GM21529 (cell line): ENCODE data around the gene NR4A1.

Experiments
- ATAC-seq: cut with Tn5 transposase; IDR thresholded peaks from one replicate; pipeline ENCODE4 v1.9.1; 2021; ENCODE audit not compliant: unreplicated experiment

Gene NR4A1

GRCh38 chr12:52057638-52058576 is 6.7 kb downstream of the NR4A1 start:
- no peak for ATAC-seq

- no peak for ATAC-seq
These were observed 7.6 kb downstream of the NR4A1 start for GRCh38 chr12:52058631-52059361.

- no peak for ATAC-seq
These were observed 8.6 kb downstream of the NR4A1 start for GRCh38 chr12:52059582-52060497.

GRCh38 chr12:52060498-52061177 is 9.4 kb downstream of the NR4A1 start:
- no peak for ATAC-seq

- ATAC-seq = no peak
These were observed 10.4 kb downstream of the NR4A1 start for GRCh38 chr12:52061470-52062166.

GRCh38 chr12:52062167-52063081 is 11.2 kb downstream of the NR4A1 start:
- ATAC-seq = no peak

- ATAC-seq = no peak
These were observed 12.1 kb downstream of the NR4A1 start for GRCh38 chr12:52063082-52063924.

- no peak for ATAC-seq
These were observed 12.9 kb downstream of the NR4A1 start for GRCh38 chr12:52063981-52064649.

GRCh38 chr12:52066346-52067080 is 15.3 kb downstream of the NR4A1 start:
- no peak for ATAC-seq

- ATAC-seq = no peak
These were observed 15.8 kb downstream of the NR4A1 start for GRCh38 chr12:52067081-52067374.

- peak; percentile 94 for ATAC-seq
These were observed 18.3 kb downstream of the NR4A1 start, which contains the start of gene ATG101 for GRCh38 chr12:52069327-52070184. Gene ATG101, plus strand, starts transcription at chr12:52069978. Its CDS starts 3,673 bp downstream, at chr12:52073651.

GRCh38 chr12:52070185-52070925 is 19.1 kb downstream of the NR4A1 start:
- peak; percentile 18 for ATAC-seq

- no peak for ATAC-seq
These were observed 22.5 kb downstream of the NR4A1 start for GRCh38 chr12:52073531-52074381.
